AG09309 (cell line): ENCODE data around the gene CLDN6.

Experiments
- DNase-seq: peaks from one replicate; pipeline ENCODE4 v3.0.0-alpha.2; 2010; ENCODE audit warnings: low read depth
- H3K4me3 ChIP-seq: 2 replicates; pipeline ENCODE4 v1.5.1; 2011; ENCODE audit warnings: mild to moderate bottlenecking, low read depth, low read length, moderate library complexity; ENCODE audit not compliant: control insufficient read depth
- TF ChIP-seq, protein P1 (sequence below): IDR thresholded peaks from 2 replicates; pipeline ENCODE4 v1.5.1; 2011; ENCODE audit warnings: mild to moderate bottlenecking, low read depth, low read length, inconsistent platforms; ENCODE audit not compliant: insufficient read depth, control insufficient read depth; ENCODE audit errors: missing control alignments

Gene CLDN6

GRCh38 chr16:3004781-3005284 lies 13.2 kb downstream of the CLDN6 start:
- TF ChIP-seq, protein P1, sequence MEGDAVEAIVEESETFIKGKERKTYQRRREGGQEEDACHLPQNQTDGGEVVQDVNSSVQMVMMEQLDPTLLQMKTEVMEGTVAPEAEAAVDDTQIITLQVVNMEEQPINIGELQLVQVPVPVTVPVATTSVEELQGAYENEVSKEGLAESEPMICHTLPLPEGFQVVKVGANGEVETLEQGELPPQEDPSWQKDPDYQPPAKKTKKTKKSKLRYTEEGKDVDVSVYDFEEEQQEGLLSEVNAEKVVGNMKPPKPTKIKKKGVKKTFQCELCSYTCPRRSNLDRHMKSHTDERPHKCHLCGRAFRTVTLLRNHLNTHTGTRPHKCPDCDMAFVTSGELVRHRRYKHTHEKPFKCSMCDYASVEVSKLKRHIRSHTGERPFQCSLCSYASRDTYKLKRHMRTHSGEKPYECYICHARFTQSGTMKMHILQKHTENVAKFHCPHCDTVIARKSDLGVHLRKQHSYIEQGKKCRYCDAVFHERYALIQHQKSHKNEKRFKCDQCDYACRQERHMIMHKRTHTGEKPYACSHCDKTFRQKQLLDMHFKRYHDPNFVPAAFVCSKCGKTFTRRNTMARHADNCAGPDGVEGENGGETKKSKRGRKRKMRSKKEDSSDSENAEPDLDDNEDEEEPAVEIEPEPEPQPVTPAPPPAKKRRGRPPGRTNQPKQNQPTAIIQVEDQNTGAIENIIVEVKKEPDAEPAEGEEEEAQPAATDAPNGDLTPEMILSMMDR, result no peak
- peak overlapping the region; percentile 5; the same call in 1 of the 2 replicates for H3K4me3 ChIP-seq
- DNase-seq, result no peak

DNA sequence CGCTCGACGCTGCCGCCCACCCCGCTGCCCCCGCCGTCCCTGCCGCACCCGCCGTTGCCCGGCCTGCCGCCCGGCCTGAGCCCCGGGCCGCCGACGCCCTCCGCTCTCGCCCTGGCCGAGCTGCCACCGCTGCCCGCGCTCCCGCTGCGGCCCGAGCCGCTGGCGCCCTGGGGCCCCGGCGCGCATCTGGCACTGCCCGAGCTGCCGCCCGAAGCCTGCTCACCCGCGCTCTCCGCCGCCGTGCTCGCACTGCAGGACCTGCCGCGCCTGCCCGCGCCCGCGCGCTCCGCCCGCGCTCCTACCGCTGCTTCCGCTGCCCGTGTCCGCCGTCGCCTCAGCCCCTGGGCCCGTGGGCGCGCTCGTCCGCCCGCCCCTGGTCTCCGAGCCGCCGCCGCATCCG lies 13.7 kb downstream of the CLDN6 start:
- no peak overlapping the region for H3K4me3 ChIP-seq
- TF ChIP-seq, protein P1, result no peak
- no peak for DNase-seq

- TF ChIP-seq, protein P1, result peak; percentile 50
- DNase-seq, result peak; percentile 88
- H3K4me3 ChIP-seq, result no peak overlapping the region
These were observed 14.3 kb downstream of the CLDN6 start for GRCh38 chr16:3003582-3004270.

DNA sequence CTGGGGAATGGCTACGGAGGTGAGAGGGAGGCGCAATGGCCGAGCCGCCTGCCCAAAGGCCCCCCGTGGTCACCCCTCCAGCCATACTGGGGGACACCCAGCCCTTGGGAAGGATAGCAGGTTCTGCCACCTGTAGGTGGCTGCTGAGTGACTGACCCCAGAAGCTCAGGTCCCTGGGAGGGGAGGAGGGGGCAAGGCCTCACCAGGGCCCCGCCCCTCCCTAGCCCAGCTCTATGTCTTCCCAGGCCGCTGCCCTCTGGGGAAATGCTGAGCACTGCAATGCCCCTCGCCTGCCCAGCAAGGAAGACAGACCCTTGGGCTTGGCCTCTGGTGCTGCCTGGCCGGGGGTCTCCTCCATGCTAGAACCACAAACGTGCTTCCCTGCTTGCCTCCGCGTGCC lies 16.7 kb downstream of the CLDN6 start:
- no peak overlapping the region for H3K4me3 ChIP-seq
- TF ChIP-seq, protein P1, result no peak
- DNase-seq, result no peak

DNA sequence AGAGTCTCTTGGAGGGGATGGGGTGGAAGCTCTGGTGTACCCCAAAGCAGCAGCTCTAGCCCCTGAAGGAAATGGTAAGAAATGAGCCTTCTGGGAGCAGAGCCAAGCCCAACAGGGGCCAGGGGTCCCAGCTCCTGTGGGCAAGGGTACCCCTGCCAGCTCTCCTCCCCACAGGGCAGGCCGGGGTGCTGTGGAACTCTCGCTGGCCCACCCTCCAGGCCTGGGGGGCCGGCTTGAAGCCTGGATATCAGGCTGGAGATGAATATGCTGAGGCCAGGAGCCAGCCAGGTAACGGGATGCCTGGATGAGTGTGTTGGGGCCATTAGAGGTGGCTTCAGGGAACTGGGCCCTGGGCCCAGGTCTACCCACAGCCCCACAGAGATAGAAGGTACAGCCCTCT lies 17.4 kb downstream of the CLDN6 start:
- TF ChIP-seq, protein P1, result no peak
- DNase-seq, result no peak
- H3K4me3 ChIP-seq, result no peak overlapping the region

- H3K4me3 ChIP-seq, result no peak overlapping the region
- TF ChIP-seq, protein P1, result no peak
- DNase-seq, result no peak
These were observed 18.1 kb downstream of the CLDN6 start for GRCh38 chr16:2999929-3000328.

- no peak for DNase-seq
- TF ChIP-seq, protein P1, result no peak
- no peak overlapping the region for H3K4me3 ChIP-seq
These were observed 21.7 kb downstream of the CLDN6 start for GRCh38 chr16:2996298-2996697.
